Measurements from ENCODE around the gene GMFB.

DNA sequence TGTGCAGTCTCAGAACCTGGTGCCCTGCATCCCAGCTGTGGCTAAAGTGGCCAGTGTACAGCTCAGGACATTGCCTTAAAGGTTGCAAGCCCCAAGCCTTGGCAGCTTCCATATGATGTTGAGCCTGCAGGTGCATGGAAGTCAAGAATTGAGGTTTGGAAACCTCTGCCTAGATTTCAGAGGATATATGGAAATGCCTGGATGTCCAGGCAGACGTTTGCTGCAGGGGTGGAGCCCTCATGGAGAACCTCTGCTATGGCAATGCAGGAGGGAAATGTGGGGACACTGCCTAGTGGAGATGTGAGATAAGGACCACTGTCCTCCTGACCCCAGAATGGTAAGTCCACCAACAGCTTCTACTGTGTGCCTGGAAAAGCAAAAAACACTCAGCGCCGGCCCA, 29.7 kb downstream of the GMFB start:
- no peak for TF ChIP-seq EZH2phosphoT487 (IDR thresholded peaks at IDR 0.05; ENCODE audit: unreplicated experiment)
- TF ChIP-seq EZH2 (IDR thresholded peaks at IDR 0.05; ENCODE audit: low read depth, unreplicated experiment): no peak
- no peak for TF ChIP-seq CTCF (conservative IDR thresholded peaks at IDR 0.05; ENCODE audit: low read depth in 2 of 2)
- TF ChIP-seq ZNF114 (CRISPR knock-in tag; IDR thresholded peaks at IDR 0.05): no peak
- TF ChIP-seq ZNF331 (CRISPR knock-in tag; IDR thresholded peaks at IDR 0.05; ENCODE audit: low read depth): no peak

Data from GM23338 (cell line).